Mononuclear cell (primary cell): ENCODE measurements around the gene PLXNA2. TPM values are rescaled to one million over a fixed set of nuclear protein-coding genes. Genes with fewer than 3 reads are reported as not detected.

Experiments used
- H3K27me3 ChIP-seq: 2 replicates; pipeline ENCODE4 v1.6.0; 2011; ENCODE audit warnings: low read length, control low read depth; ENCODE audit not compliant: insufficient read depth
- H3K4me1 ChIP-seq: 2 replicates; pipeline ENCODE4 v1.5.1; 2011; ENCODE audit warnings: mild to moderate bottlenecking, low read length, control low read depth; ENCODE audit not compliant: insufficient read depth
- H3K4me3 ChIP-seq: 2 replicates; pipeline ENCODE4 v1.5.1; 2011; ENCODE audit warnings: mild to moderate bottlenecking, low read length, moderate library complexity
- H3K9me3 ChIP-seq: 2 replicates; pipeline ENCODE4 v1.5.1; 2011; ENCODE audit warnings: low read depth, mild to moderate bottlenecking, control low read depth, low read length
- total RNA-seq: library from RNA; depleted of rRNA; stranded (reverse); fragments of >200 nt; gene quantifications from one replicate; pipeline ENCODE4 v1.2.3, GENCODE V29; 2012

The PLXNA2 gene
- total RNA-seq, 1 donor = 2.6 TPM

DNA sequence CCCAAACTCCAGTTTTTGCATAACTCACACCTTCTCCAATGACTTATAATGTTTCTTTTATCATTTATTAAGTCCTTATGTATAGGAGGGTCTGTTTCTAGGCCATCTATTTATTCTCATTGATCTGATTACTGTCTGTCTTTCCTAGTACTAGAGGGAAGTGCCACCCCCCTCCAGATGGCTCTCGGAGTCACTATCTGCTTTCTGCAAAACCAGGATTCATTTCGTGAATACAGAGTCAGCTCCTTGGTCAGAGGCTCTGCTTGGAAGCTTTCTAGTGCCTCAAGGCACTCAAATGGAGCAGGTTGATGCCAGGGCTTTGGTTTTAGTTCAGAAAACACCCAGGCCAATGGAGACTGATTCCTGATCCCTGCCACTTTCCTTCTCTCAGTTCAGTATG is 231.0 kb downstream of the PLXNA2 start:
- Histone ChIP-seq H3K27me3 (no peaks in the 10 kb centered on the region), H3K4me1 (no peaks in the 10 kb centered on the region), H3K9me3 (no peaks in the 10 kb centered on the region), H3K4me3 (no peak overlapping the region)

DNA sequence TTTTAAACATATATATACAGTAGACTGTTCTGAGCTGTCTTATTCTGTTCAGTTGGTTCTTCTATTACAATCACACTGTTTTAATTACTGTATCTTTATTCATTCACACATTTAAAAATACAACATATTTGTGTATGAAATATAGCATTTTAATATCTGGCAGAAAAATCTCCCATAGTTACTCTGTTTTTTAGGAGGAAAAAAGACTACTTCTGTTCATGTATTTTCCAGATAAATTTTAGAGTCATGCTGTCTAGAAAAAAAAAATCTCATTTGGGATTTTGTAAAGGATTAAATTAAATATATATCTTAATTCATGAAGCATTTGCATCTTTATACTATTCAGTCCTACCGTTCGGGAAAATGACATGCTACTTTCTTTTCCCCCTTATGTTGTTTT is 231.5 kb downstream of the PLXNA2 start:
- Histone ChIP-seq H3K9me3 (no peaks in the 10 kb centered on the region), H3K4me1 (no peaks in the 10 kb centered on the region), H3K4me3 (no peak overlapping the region), H3K27me3 (no peaks in the 10 kb centered on the region)

DNA sequence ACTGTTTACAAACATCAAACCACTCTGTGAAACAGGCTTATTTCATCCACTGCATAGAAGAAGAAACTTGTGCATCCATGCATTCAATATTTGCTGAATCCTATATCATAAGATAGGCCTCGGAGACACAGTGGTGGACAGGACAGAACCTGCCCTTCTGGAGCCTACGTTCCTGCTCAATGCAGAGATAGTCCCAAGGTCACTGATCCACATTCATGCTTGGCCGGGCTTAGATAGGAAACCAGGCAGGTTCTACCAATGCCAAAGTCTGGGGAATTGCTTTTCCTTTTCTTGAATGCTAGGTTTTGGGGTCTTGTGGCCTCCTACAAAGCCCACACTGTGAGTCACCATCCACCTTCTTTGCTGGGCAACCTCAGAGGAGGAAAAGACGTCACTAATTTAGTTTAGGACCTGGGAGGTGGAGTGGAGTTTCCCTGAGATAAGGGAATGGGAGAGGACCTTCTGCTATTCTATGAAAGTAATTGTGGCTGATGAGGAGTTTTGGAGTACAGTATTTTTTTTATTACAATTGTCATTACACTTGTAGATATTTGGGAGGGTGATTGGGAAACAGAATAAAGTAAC is 233.6 kb downstream of the PLXNA2 start:
- Histone ChIP-seq H3K27me3 (no peaks in the 10 kb centered on the region), H3K9me3 (no peaks in the 10 kb centered on the region), H3K4me1 (no peaks in the 10 kb centered on the region), H3K4me3 (no peak overlapping the region)

DNA sequence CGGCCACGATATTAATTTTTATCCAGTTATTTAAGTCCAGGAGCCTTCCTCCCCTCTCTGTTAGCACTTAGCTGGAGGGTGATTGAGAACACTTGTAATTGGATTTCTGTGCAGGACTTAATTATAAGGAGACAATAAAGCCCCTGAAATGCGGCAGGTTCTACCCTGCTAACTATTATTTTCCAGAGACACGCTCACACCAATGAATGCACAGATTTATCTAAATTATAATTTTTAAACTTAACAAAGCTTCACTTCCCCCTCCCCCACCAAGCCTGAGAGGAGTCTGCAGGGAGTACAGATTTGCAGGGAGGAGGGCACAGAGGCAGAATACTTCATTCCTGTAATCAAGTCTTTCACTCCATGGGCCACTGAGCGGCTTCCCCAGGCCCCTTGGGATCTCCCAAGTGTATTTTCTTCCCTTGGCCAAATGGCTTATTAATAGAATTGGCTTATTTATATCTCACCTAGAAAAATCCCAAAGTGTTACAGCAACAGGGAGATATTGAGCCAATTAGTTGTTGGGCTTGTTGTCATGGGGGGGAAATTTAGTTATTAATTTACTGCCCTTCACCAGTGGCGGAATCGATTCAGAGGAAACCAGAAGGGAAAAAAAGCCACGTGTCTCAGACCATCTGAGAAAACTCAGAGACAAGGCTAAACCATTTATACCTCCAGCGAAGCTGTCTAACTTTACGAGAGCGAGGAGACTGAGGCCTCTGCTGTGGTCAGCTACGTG is 234.3 kb downstream of the PLXNA2 start:
- H3K27me3 ChIP-seq = no peaks in the 10 kb centered on the region
- no peaks in the 10 kb centered on the region for H3K9me3 ChIP-seq
- H3K4me1 ChIP-seq = no peaks in the 10 kb centered on the region
- H3K4me3 ChIP-seq = no peak overlapping the region

DNA sequence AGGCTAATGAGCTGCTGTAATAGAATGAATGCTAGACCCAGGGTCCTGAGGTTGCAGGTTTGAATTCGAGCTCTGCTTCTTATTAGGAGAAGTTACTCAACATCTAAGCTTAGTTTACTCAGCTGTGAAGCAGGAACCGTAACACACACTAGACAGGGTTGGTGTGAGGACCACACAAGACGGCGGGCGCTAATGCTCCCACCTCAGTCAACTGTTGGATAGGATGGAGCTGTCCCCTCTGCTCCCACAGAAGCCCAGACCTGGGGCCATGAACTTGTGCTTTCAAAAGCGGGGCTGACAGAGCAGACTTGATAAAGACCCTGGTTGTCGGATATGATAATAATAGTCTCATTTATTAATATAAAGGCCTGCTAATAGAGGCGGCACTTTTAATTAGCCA is 234.9 kb downstream of the PLXNA2 start:
- H3K9me3 ChIP-seq = no peaks in the 10 kb centered on the region
- no peaks in the 10 kb centered on the region for H3K4me1 ChIP-seq
- no peaks in the 10 kb centered on the region for H3K27me3 ChIP-seq
- no peak overlapping the region for H3K4me3 ChIP-seq

DNA sequence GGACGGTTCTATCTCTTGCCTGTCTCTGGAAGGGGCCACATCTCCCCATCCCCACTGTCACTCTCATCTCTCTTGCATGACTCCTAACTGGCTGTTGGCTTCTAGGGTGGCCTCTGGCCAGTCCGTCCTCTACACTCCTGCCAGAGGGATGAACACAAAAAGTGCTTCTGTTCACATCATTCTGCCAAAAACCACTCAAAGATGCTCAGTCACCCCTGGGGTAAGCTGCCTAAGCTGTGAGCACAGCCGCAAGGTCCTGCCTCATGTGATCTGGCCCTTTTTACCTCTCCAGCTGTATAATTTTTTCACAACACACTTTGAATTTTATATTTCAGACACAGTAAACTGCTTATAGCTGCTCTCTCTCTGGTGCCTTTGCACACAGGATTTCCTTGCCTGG is 235.7 kb downstream of the PLXNA2 start:
- Histone ChIP-seq H3K9me3 (no peaks in the 10 kb centered on the region), H3K4me3 (no peak overlapping the region), H3K4me1 (no peaks in the 10 kb centered on the region), H3K27me3 (no peaks in the 10 kb centered on the region)

DNA sequence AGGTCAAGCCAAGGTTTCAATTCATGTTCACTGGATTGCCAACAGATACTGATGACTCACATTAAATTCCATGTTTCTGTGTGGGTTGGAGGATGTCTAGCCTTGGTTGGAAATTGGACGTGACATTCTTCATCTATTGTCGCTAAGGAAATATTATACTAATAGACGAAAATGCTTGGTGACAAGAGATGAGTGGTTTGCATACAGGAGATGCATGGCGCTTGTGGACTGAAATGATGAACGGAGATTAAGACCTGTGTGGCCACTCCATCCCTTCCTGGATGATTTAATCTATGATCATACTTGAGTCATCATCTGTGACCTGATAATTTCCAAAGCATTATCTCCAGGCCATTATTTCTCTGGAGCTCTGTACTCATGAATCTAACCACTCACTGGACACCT is 236.2 kb downstream of the PLXNA2 start:
- Histone ChIP-seq H3K9me3 (no peaks in the 10 kb centered on the region), H3K4me3 (no peak overlapping the region), H3K27me3 (no peaks in the 10 kb centered on the region)

DNA sequence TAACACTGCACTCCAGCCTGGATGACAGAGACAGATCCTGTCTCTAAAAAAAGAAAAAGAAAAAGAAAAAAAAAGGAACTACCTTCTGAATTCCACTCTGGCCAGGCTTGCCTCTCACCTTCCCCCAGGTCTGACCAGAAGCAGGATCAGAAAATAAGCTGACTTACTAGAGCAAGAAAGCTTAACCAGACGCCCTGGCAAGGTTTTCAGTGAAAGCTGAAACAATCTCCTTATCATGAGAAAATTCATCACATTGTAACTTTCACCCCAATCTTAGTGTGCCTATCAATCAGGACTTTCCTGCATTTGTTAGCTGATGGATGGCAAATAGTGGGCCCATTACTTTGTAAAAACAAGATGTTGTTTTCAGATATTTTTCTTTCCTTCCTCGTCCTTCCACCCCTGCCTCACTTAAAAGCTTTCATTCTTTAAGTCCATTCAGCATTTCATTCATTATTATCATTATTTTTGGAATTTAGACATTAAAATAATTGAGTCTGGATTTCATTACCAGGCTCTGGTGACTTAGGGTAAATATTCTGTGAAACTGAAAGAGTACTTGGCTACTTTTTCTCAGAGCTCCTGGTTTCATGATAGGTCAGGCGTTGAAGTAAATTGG is 236.8 kb downstream of the PLXNA2 start:
- no peaks in the 10 kb centered on the region for H3K9me3 ChIP-seq
- no peaks in the 10 kb centered on the region for H3K27me3 ChIP-seq
- no peak overlapping the region for H3K4me3 ChIP-seq
- H3K4me1 ChIP-seq = no peaks in the 10 kb centered on the region

More for the DNA sequence above, 236.2 kb downstream of the PLXNA2 start:
- no peaks in the 10 kb centered on the region for H3K4me1 ChIP-seq

DNA sequence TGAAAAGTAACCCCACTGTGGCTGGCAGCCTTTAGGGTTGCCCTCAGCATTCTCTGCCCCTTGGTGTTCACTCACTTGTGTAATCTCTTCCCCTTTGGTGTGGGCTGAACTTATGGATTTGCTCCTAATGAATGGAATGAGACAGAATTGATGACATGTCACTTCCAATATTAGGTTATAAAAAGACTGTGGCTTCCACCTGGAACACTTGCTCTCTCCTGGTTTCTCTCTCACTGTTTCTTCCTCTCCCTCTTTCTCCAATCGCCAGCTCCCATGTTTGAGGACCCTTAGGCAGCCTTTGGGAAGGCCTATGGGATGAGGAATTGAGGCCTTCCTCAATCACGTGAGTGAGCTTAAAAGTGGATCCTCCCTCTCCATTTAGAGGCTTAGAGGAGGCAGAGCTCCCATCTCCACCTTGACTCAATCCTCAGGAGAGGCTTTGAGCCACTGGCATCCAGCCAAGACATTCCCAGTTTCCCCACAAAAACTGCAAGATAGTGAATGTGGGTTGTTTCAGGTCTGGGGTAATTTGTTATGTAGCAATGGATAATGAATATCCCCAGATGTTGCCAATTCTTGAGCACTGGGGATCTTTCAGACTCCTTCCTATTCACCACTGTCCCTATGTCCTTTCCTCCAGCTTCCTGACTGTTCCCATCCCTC is 237.8 kb downstream of the PLXNA2 start:
- no peaks in the 10 kb centered on the region for H3K27me3 ChIP-seq
- no peaks in the 10 kb centered on the region for H3K4me1 ChIP-seq
- no peaks in the 10 kb centered on the region for H3K9me3 ChIP-seq
- no peak overlapping the region for H3K4me3 ChIP-seq

DNA sequence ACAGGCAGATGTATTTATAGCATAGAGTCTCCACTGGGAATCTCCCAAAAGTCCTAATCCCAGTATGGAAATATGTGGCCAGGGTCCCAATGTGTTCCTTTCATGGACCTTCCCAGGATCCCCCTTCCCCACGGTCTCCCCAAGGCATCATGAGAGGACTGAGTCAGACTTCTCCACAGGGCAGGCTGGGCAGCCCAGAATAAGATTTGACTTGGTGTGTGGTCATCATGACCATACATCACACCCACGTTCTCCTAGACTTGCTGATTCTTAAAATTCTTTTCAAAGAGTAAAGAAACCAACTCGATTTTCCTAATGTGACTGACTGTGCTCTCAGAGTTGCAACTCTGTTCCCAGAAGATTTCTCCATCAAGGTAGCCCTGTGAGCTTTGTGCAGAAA is 239.3 kb downstream of the PLXNA2 start:
- Histone ChIP-seq H3K4me3 (no peak overlapping the region), H3K9me3 (no peaks in the 10 kb centered on the region), H3K27me3 (no peaks in the 10 kb centered on the region), H3K4me1 (no peaks in the 10 kb centered on the region)

DNA sequence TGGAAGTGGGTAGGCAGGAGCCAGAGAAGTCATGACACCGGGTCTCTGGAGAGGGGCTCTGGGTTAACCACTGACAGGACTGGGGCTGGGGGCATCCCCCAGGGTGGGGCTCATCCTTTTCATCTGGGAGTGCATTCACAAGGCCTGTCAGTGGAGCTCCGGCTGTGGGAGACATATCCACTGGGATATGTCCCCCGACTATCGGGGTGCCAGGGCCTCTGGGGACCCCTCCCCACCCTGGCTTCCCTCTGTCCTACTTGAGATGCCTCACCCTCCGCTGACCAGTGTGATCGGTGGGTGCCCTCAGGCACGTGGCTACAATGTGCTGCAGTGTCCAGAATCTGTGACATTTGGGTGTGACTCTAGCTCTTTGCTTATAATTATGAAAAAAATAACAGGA is 240.9 kb downstream of the PLXNA2 start:
- Histone ChIP-seq H3K9me3 (no peaks in the 10 kb centered on the region), H3K27me3 (no peaks in the 10 kb centered on the region), H3K4me3 (no peak overlapping the region), H3K4me1 (no peaks in the 10 kb centered on the region)

DNA sequence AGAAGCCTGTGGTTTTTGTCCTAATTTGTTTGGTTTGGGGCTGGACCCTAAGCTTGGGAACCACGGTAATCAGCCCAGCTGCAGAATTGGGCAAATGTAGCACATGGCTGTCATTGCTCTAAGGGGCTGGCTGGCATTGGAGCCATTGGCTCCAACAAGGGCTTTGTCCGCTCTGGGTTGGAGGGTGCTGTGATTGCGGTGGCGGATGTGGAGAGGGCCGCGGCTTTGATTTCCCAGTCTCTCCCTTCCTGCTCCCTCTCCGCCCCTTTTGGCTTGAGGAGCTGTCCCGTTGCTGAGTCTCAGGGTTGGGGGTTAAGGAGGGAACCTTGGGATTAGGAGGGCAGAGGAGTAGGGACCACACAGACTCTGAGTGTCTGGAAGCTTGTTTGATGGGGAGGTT is 241.5 kb downstream of the PLXNA2 start:
- Histone ChIP-seq H3K27me3 (no peaks in the 10 kb centered on the region), H3K4me3 (no peak overlapping the region), H3K9me3 (no peaks in the 10 kb centered on the region), H3K4me1 (no peaks in the 10 kb centered on the region)

DNA sequence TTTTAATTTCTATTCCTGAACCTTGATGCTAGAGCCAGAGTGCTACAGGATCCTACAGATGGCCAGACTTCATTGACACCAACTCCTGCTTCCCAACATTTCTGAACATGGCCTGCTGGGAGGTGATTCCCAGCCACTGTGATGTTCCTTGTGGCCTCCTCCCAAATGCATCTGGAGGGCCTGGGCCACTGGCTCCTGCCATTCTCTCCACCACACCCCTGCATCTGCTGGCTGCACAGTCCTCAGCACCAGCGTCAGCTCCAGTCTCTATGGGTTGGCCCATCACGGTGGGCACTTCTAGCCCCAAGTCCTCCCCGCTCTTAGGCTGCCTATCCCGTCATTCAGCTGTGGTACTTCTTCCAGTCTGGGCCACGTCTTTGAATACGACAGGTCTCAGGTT is 242.1 kb downstream of the PLXNA2 start:
- Histone ChIP-seq H3K9me3 (no peaks in the 10 kb centered on the region), H3K27me3 (no peaks in the 10 kb centered on the region)

DNA sequence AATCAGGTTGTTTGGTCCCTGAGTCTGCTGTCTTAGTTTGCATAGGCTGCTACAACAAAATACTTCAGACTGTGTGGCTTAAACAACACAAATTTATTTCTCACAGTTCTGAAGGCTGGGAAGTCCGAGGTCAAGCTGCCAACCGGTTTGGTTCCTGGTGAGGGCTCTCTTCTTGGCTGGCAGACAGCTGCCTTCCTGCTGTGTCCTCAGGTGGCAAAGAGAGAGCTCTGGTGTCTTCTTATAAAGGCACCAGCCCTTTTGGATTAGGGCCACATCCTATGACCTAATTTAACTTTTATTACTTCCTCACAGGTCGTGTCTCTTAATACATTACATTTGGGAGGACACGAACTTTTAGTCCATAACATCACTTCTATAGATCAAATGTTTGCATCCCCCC is 243.7 kb downstream of the PLXNA2 start:
- Histone ChIP-seq H3K9me3 (no peaks in the 10 kb centered on the region), H3K27me3 (no peaks in the 10 kb centered on the region), H3K4me1 (no peaks in the 10 kb centered on the region)

More for the DNA sequence above, 242.1 kb downstream of the PLXNA2 start:
- Histone ChIP-seq H3K4me3 (no peak overlapping the region), H3K4me1 (no peaks in the 10 kb centered on the region)

DNA sequence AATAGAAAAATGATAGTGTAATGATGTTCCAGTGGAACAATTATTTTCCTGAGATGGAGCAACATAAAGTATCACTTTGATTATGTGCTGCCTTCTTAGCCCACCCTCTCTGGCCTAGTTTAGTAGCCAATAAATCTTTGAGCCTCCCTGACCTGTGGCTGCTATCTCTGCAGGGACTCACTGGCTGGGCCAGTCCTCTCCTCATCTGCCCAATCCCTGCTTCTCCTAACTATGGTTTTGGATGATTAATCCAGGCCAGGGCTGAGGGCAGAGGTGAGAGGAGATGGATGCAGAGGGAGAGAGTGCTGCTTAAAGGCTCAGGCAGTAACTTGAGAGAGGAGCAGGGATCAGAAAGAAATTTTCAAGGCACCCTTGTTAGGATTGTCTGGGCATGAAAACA is 244.2 kb downstream of the PLXNA2 start:
- Histone ChIP-seq H3K4me3 (no peak overlapping the region), H3K27me3 (no peaks in the 10 kb centered on the region), H3K4me1 (no peaks in the 10 kb centered on the region), H3K9me3 (no peaks in the 10 kb centered on the region)

More for the DNA sequence above, 243.7 kb downstream of the PLXNA2 start:
- no peak overlapping the region for H3K4me3 ChIP-seq
